ENCODE data around the gene FKBP5. TPM values are rescaled to one million over a fixed set of nuclear protein-coding genes. Genes with fewer than 3 reads are reported as not detected.

The FKBP5 gene
- total and polyA plus RNA-seq, 8 donors, result 68.1 to 209 (median 110) TPM

DNA sequence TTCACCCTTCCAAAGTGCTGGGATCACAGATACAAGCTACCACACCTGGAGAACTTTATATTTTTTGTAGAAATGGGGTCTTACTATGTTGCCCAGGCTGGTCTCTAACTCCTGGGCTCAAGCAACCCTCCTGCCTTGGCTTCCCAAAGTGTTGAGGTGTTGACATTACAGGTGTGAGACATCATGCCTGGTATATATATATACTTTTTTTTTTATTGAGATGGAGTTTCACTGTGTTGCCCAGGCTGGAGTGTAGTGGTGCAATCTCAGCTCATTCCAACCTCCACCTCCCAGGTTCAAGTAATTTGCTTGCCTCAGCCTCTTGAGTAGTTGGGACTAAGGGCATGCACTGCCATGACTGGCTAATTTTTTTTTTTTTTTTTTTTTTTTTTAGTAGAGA lies 5.4 kb downstream of the FKBP5 start:
- Histone ChIP-seq H3K27me3 (no peaks in the 10 kb centered on the region), H3K36me3 (peaks cover 20 to 60% (median 55%) of the 10 kb centered on the region in 4 donors), H3K9me3 (no peaks in the 10 kb centered on the region), H3K4me3 (peak overlapping the region in 2 of 4 donors; percentile 70 to 84), H3K27ac (no peak overlapping the region), H3K4me1 (peaks cover 8 to 71% (median 54%) of the 10 kb centered on the region in 4 donors)
- intact Hi-C loops (cut with DNase I; ENCODE audit: low total_unique reads), result no loop called here
- TF ChIP-seq, protein P1, sequence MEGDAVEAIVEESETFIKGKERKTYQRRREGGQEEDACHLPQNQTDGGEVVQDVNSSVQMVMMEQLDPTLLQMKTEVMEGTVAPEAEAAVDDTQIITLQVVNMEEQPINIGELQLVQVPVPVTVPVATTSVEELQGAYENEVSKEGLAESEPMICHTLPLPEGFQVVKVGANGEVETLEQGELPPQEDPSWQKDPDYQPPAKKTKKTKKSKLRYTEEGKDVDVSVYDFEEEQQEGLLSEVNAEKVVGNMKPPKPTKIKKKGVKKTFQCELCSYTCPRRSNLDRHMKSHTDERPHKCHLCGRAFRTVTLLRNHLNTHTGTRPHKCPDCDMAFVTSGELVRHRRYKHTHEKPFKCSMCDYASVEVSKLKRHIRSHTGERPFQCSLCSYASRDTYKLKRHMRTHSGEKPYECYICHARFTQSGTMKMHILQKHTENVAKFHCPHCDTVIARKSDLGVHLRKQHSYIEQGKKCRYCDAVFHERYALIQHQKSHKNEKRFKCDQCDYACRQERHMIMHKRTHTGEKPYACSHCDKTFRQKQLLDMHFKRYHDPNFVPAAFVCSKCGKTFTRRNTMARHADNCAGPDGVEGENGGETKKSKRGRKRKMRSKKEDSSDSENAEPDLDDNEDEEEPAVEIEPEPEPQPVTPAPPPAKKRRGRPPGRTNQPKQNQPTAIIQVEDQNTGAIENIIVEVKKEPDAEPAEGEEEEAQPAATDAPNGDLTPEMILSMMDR (IDR thresholded peaks at IDR 0.05), result no peak
- no peak for TF ChIP-seq EP300 (IDR thresholded peaks at IDR 0.05)
- TF ChIP-seq POLR2A (IDR thresholded peaks at IDR 0.05), result no peak
- no peak for TF ChIP-seq POLR2AphosphoS5 (IDR thresholded peaks at IDR 0.05)
- no peak for DNase-seq

DNA sequence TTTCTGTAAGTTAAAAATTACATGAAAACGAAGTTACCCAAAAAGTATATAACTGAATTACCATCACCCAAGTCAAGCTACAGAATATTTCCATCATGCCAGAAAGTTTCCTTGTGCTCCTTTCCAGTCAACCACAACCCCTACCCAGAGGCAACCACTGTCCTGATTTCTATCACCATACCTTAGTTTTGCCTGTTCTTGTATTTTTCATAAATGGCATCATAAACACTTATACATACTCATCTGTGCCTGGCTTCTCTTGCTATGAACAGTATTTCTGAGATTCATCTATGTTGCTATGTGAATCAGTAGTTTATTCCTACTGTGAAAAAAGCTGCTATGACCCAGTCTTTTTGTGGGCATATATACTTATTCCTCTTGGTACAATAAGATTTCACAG lies 7.4 kb downstream of the FKBP5 start:
- no peak for DNase-seq

DNA sequence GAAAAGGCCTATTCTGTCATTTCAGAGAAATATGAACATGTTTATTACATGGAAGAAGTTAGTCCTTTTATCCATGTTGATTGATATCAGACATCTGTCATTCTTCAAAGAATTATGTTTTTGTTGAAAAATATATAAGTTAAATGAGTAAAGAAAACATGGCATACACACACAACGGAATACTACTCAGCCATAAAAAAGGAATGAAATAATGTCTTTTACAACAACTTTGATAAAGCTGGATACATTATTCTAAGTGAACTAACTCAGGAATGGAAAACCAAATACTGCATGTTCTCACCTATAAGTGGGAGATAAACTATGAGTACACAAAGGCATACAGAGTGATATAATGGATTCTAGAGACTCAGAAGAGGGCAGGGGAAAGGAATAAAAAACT lies 9.3 kb downstream of the FKBP5 start:
- no peak for TF ChIP-seq EP300 (IDR thresholded peaks at IDR 0.05)
- TF ChIP-seq, protein P1 (IDR thresholded peaks at IDR 0.05), result no peak
- TF ChIP-seq POLR2A (IDR thresholded peaks at IDR 0.05), result no peak
- no peak for TF ChIP-seq POLR2AphosphoS5 (IDR thresholded peaks at IDR 0.05)
- H3K9me3 ChIP-seq, result no peaks in the 10 kb centered on the region
- 88 to 96% (median 91%) methylated on average over 1 of the region's 1 CpG for WGBS, 5 donors
- intact Hi-C loops (cut with DNase I; ENCODE audit: low total_unique reads), result no loop called here
- H3K4me1 ChIP-seq, result peaks cover 37 to 97% (median 79%) of the 10 kb centered on the region in 4 donors
- H3K4me3 ChIP-seq, result no peak overlapping the region
- no peaks in the 10 kb centered on the region for H3K27me3 ChIP-seq
- H3K27ac ChIP-seq, result no peak overlapping the region
- peaks cover 18 to 76% (median 62%) of the 10 kb centered on the region in 4 donors for H3K36me3 ChIP-seq
- no peak for DNase-seq

More for the DNA sequence above, 7.4 kb downstream of the FKBP5 start:
- H3K4me3 ChIP-seq, result no peak overlapping the region
- H3K27me3 ChIP-seq, result no peaks in the 10 kb centered on the region
- H3K4me1 ChIP-seq, result peaks cover 23 to 91% (median 72%) of the 10 kb centered on the region in 4 donors
- no peak overlapping the region for H3K27ac ChIP-seq
- intact Hi-C loops (cut with DNase I; ENCODE audit: low total_unique reads), result no loop called here
- H3K9me3 ChIP-seq, result no peaks in the 10 kb centered on the region
- 81 to 91% (median 89%) methylated on average over 1 of the region's 1 CpG for WGBS, 5 donors
- TF ChIP-seq, protein P1 (IDR thresholded peaks at IDR 0.05), result no peak
- TF ChIP-seq POLR2A (IDR thresholded peaks at IDR 0.05) (no peak), POLR2AphosphoS5 (IDR thresholded peaks at IDR 0.05) (no peak), EP300 (IDR thresholded peaks at IDR 0.05) (no peak)
- H3K36me3 ChIP-seq, result peaks cover 20 to 73% (median 65%) of the 10 kb centered on the region in 4 donors

DNA sequence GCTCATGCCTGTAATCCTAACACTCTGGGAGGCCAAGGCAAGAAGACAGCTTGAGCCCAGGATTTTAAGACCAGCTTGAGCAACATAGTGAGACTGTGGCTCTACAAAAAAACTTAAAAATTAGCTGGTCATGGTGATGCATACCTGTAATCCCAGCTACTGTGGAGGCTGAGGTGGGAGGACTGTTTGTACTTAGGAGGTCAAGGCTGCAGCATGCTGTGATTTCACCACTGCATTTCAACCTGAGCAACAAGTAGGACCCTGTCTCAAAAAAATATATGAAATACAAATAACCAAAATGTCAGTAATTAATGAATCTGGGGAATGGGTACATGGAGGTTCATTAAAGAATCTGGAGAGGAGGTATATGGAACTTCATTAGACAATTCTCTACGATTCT lies 9.9 kb downstream of the FKBP5 start:
- Histone ChIP-seq H3K36me3 (peaks cover 12 to 70% (median 56%) of the 10 kb centered on the region in 4 donors), H3K27ac (no peak overlapping the region), H3K27me3 (no peaks in the 10 kb centered on the region), H3K4me3 (peak overlapping the region in 1 of 4 donors; percentile 17), H3K9me3 (no peaks in the 10 kb centered on the region), H3K4me1 (peaks cover 35 to 97% (median 80%) of the 10 kb centered on the region in 4 donors)
- no peak for DNase-seq
- TF ChIP-seq EP300 (IDR thresholded peaks at IDR 0.05) (no peak), POLR2AphosphoS5 (IDR thresholded peaks at IDR 0.05) (no peak), POLR2A (IDR thresholded peaks at IDR 0.05) (no peak)
- TF ChIP-seq, protein P1 (IDR thresholded peaks at IDR 0.05), result no peak
- intact Hi-C loops (cut with DNase I; ENCODE audit: low total_unique reads), result no loop called here
- WGBS, 5 donors, result 88 to 100% (median 94%) methylated on average over 1 of the region's 1 CpG

All from stomach (tissue), 9 donors.